Tibial nerve (tissue), 4 donors: ENCODE data around the gene PCBP3.

Experiments used
- CTCF ChIP-seq, 5 experiments: fragments of 200-600 bp in 3 of 5; fragments of 450-650 bp in 2 of 5; sonication (generic) in 3 of 5; IDR thresholded peaks; one replicate each; pipeline ENCODE4 v1.5.1; 2016 to 2019; ENCODE audit warnings: antibody characterized with exemption in 5 of 5, mild to moderate bottlenecking in 3 of 5, moderate library complexity in 2 of 5
- EP300 ChIP-seq, 2 donors: sonication (generic); formaldehyde crosslinking; IDR thresholded peaks; one replicate each; pipeline ENCODE4 v1.6.1; 2017; ENCODE audit warnings: antibody characterized with exemption in 2 of 2, mild to moderate bottlenecking in 1 of 2

- TF ChIP-seq CTCF (IDR thresholded peaks at IDR 0.05) (no peak), EP300 (IDR thresholded peaks at IDR 0.05) (no peak)
Measured at GRCh38 chr21:45737485-45738166, 94.1 kb downstream of the PCBP3 start.
